ENCODE results near the gene PIAS1.

DNA sequence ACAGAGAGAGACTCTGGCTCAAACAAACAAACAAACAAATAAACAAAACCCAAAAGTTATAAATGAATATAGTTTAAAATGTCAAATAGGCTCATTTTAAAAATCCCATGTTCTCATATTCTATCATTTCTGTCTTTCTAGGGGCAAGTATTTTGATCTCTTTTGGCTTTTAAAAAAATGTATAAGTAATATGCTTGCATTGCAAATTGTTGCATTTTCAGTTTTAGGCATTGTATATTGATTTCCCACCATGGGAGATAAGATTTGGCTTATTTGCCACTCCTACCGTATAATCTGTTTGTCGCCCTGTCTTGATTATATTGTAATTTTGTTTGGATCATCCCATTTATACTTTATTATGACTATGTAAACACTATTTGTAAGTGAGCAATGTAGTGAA is 70.6 kb downstream of the PIAS1 start:
- TF ChIP-seq CEBPB (IDR thresholded peaks at IDR 0.05; ENCODE audit: low read depth) (no peak), POLR2A (IDR thresholded peaks at IDR 0.05; ENCODE audit: borderline replicate concordance, extremely low read depth, insufficient read depth, insufficient read length) (no peak), EZH2 (IDR thresholded peaks at IDR 0.05) (no peak), FOSL1 (IDR thresholded peaks at IDR 0.05; ENCODE audit: low read depth) (no peak), SP1 (IDR thresholded peaks at IDR 0.05; ENCODE audit: low read depth) (no peak), JUND (IDR thresholded peaks at IDR 0.05) (no peak), EGR1 (IDR thresholded peaks at IDR 0.05; ENCODE audit: low read depth) (no peak)
- TF ChIP-seq, protein P1, sequence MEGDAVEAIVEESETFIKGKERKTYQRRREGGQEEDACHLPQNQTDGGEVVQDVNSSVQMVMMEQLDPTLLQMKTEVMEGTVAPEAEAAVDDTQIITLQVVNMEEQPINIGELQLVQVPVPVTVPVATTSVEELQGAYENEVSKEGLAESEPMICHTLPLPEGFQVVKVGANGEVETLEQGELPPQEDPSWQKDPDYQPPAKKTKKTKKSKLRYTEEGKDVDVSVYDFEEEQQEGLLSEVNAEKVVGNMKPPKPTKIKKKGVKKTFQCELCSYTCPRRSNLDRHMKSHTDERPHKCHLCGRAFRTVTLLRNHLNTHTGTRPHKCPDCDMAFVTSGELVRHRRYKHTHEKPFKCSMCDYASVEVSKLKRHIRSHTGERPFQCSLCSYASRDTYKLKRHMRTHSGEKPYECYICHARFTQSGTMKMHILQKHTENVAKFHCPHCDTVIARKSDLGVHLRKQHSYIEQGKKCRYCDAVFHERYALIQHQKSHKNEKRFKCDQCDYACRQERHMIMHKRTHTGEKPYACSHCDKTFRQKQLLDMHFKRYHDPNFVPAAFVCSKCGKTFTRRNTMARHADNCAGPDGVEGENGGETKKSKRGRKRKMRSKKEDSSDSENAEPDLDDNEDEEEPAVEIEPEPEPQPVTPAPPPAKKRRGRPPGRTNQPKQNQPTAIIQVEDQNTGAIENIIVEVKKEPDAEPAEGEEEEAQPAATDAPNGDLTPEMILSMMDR (IDR thresholded peaks at IDR 0.05 in 2 of 3, conservative IDR thresholded peaks at IDR 0.05 in 1 of 3; ENCODE audit: borderline replicate concordance in 1 of 3, insufficient read depth in 1 of 3, low read depth in 2 of 3, low read length in 2 of 3): no peak
- TF ChIP-seq, protein P2, sequence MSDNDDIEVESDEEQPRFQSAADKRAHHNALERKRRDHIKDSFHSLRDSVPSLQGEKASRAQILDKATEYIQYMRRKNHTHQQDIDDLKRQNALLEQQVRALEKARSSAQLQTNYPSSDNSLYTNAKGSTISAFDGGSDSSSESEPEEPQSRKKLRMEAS (IDR thresholded peaks at IDR 0.05): no peak

All from HCT116 (cell line).